ENCODE results near the gene EFNB1. TPM values are rescaled to one million over a fixed set of nuclear protein-coding genes. Genes with fewer than 3 reads are reported as not detected.
A peak's percentile ranks its signal among the peaks of the same experiment; 100 is the strongest.

Gene EFNB1
- total and polyA plus RNA-seq, 5 donors: 18.6 to 28.0 (median 25.1) TPM

DNA sequence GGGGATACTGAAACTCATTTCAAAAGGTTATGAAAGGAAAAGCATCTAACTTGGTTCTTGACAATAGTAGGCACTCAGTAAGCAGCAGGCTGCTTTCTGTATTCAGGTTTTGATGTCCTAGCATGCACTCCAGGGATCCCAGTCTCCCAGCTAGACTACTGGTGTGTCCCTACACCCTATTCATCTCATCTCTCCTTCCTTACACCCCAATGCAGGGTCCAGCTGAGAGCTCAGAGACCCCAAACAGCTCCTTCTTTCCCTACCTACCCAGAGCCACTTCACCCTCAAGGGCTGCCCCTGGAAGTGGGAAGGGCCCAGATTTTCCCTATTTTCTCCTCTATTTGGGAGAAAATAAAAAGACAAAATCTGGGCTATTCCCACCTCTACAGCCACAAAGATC lies 1.6 kb upstream of the EFNB1 start:
- no peaks in the 10 kb centered on the region for H3K4me1 ChIP-seq (ENCODE audit: control insufficient read depth, insufficient read depth, low read length)
- intact Hi-C loops (cut with DNase I): loop anchor here (5.0 to 10.0 kb wide), 5 partner anchors 235 to 560 kb away; no protein-coding TSS in a partner anchor
- no peak overlapping the region for H3K27ac ChIP-seq (ENCODE audit: low read length)
- no peak overlapping the region for H3K4me3 ChIP-seq (ENCODE audit: low read length)
- H3K27me3 ChIP-seq (ENCODE audit: control insufficient read depth, insufficient read depth): no peaks in the 10 kb centered on the region
- ATAC-seq: no peak
- H3K9me3 ChIP-seq (ENCODE audit: control insufficient read depth, low read length): no peaks in the 10 kb centered on the region
- DNase-seq: no peak

DNA sequence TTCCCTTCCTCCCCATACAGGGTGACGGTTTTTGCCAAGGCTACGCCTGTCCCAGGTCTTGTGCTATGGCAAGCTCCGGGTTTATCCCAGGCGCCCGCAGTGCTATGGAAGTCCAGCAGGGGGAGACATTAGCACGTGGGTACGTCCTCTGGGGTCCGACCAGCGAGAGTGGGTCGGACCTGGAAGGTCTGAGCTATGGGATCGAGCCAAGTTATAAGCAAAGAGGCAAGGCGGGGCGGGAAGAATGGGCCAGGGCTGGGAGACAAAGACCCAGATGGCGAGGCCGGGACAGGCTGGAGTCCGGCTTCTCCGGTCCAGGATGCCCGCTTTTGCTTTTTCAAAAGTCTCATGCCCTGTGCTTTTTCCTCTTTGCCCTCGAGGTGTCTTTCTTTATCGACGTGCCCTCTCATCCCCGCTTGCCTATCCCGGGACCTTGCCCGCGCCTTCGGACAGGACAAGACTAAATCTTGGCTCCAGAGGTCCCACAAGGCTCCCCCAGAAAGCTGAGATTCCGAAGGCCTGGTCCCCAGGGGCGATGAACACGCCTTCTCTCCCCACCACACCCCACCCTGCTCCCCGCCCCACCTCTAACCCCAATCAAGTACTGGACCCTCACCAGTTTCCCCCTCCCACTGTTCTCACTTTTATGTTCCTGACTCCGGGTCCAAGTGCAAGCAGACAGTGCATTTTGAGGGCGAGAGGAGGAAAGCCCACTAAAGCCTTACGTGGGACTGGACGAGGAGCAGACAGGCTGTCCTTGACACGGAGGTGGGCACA lies 785 bp upstream of the EFNB1 start:
- 4% methylated on average over 35 of the region's 35 CpGs for WGBS
- intact Hi-C loops (cut with DNase I): loop anchor here (2.0 to 10.0 kb wide), 6 partner anchors 234 to 559 kb away; no protein-coding TSS in a partner anchor
- DNase-seq (peak; percentile 82 to 94 (median 92)), ATAC-seq (peak; percentile 73 to 79)
- Histone ChIP-seq H3K4me3 (ENCODE audit: low read length) (peak overlapping the region; percentile 51), H3K4me1 (ENCODE audit: control insufficient read depth, insufficient read depth, low read length) (no peaks in the 10 kb centered on the region), H3K9me3 (ENCODE audit: control insufficient read depth, low read length) (no peaks in the 10 kb centered on the region), H3K27me3 (ENCODE audit: control insufficient read depth, insufficient read depth) (no peaks in the 10 kb centered on the region), H3K27ac (ENCODE audit: low read length) (peak overlapping the region; percentile 99)

GRCh38 chrX:68829582-68830418 lies 979 bp downstream of the EFNB1 start:
- intact Hi-C loops (cut with DNase I): loop anchor here (2.0 to 10.0 kb wide), 7 partner anchors 68 to 558 kb away; no protein-coding TSS in a partner anchor
- DNase-seq (peak; percentile 39 to 75 (median 69)), ATAC-seq (peak; percentile 14 to 22)
- WGBS: under 1% methylated on average over 74 of the region's 74 CpGs
- Histone ChIP-seq H3K9me3 (ENCODE audit: control insufficient read depth, low read length) (no peaks in the 10 kb centered on the region), H3K27me3 (ENCODE audit: control insufficient read depth, insufficient read depth) (no peaks in the 10 kb centered on the region), H3K4me3 (ENCODE audit: low read length) (peak overlapping the region; percentile 92), H3K4me1 (ENCODE audit: control insufficient read depth, insufficient read depth, low read length) (peaks cover 3% of the 10 kb centered on the region), H3K27ac (ENCODE audit: low read length) (peak overlapping the region; percentile 62)

- Histone ChIP-seq H3K27me3 (ENCODE audit: control insufficient read depth, insufficient read depth) (no peaks in the 10 kb centered on the region), H3K27ac (ENCODE audit: low read length) (peak overlapping the region; percentile 62), H3K9me3 (ENCODE audit: control insufficient read depth, low read length) (no peaks in the 10 kb centered on the region), H3K4me1 (ENCODE audit: control insufficient read depth, insufficient read depth, low read length) (peaks cover 4% of the 10 kb centered on the region), H3K4me3 (ENCODE audit: low read length) (peak overlapping the region; percentile 92)
- DNase-seq (no peak), ATAC-seq (no peak)
- intact Hi-C loops (cut with DNase I): loop anchor here in 1 of 4 donors (5.0 kb wide), 1 partner anchor 67 kb away; no protein-coding TSS in a partner anchor
- 3% methylated on average over 29 of the region's 29 CpGs for WGBS
Measured at GRCh38 chrX:68830419-68831404, 1.9 kb downstream of the EFNB1 start.

- DNase-seq (no peak), ATAC-seq (no peak)
- H3K4me3 ChIP-seq (ENCODE audit: low read length): peak overlapping the region; percentile 92
- no peaks in the 10 kb centered on the region for H3K9me3 ChIP-seq (ENCODE audit: control insufficient read depth, low read length)
- no peaks in the 10 kb centered on the region for H3K27me3 ChIP-seq (ENCODE audit: control insufficient read depth, insufficient read depth)
- intact Hi-C loops (cut with DNase I): loop anchor here in 1 of 4 donors (5.0 kb wide), 1 partner anchor 66 kb away; no protein-coding TSS in a partner anchor
- WGBS: 4% methylated on average over 7 of the region's 7 CpGs
- H3K4me1 ChIP-seq (ENCODE audit: control insufficient read depth, insufficient read depth, low read length): peaks cover 6% of the 10 kb centered on the region
- peak overlapping the region; percentile 69 for H3K27ac ChIP-seq (ENCODE audit: low read length)
Measured at GRCh38 chrX:68831405-68832100, 2.7 kb downstream of the EFNB1 start.

DNA sequence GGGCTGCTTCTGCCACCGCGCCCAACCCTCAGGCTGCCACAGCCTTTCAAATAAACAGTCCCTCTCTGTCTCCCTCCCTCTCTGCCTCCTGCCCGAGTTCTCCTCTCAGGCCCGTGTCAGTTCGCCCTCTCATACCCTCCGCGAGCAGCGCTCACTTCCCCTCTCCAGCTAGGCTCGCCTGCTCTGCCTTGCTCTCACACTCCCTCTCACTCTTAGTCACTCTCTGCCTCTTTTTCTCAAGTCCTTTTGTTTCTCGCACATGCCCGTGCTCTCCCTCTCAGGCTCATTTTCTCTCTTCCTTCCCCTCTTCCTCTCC lies 3.2 kb downstream of the EFNB1 start:
- peaks cover 6% of the 10 kb centered on the region for H3K4me1 ChIP-seq (ENCODE audit: control insufficient read depth, insufficient read depth, low read length)
- intact Hi-C loops (cut with DNase I): loop anchor here in 1 of 4 donors (5.0 kb wide), 1 partner anchor 65 kb away; no protein-coding TSS in a partner anchor
- no peaks in the 10 kb centered on the region for H3K9me3 ChIP-seq (ENCODE audit: control insufficient read depth, low read length)
- peak; percentile 53 to 78 (median 78) for DNase-seq
- H3K27ac ChIP-seq (ENCODE audit: low read length): peak overlapping the region; percentile 69
- WGBS: 5% methylated on average over 11 of the region's 11 CpGs
- H3K4me3 ChIP-seq (ENCODE audit: low read length): peak overlapping the region; percentile 92
- peak; percentile 15 to 38 for ATAC-seq
- no peaks in the 10 kb centered on the region for H3K27me3 ChIP-seq (ENCODE audit: control insufficient read depth, insufficient read depth)

- 33% methylated on average over 12 of the region's 12 CpGs for WGBS
- Histone ChIP-seq H3K4me1 (ENCODE audit: control insufficient read depth, insufficient read depth, low read length) (peaks cover 7% of the 10 kb centered on the region), H3K27me3 (ENCODE audit: control insufficient read depth, insufficient read depth) (no peaks in the 10 kb centered on the region), H3K9me3 (ENCODE audit: control insufficient read depth, low read length) (no peaks in the 10 kb centered on the region), H3K4me3 (ENCODE audit: low read length) (peak overlapping the region; percentile 92), H3K27ac (ENCODE audit: low read length) (no peak overlapping the region)
- DNase-seq: no peak
- ATAC-seq: no peak
- intact Hi-C loops (cut with DNase I): loop anchor here in 1 of 4 donors (5.0 kb wide), 1 partner anchor 65 kb away; no protein-coding TSS in a partner anchor
Measured at GRCh38 chrX:68832516-68833447, 4.0 kb downstream of the EFNB1 start.

DNA sequence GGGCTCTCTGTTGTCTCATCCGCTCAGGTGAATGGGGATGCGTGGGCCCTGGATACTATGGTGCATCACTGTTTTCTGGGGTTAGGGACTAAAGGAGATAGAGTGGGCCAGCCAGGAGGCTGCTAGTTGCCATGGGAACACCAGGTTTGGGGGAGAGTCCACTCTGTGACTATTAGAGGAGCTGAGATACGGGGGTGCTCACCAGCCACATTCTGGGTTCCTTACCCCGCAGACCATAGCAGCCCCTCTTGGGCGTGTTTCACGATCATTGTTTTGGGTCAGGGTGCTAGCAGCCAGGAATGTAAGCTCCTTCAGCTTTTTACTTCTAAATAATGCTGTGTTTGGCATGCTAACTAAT lies 4.6 kb downstream of the EFNB1 start:
- intact Hi-C loops (cut with DNase I): loop anchor here in 1 of 4 donors (5.0 kb wide), 1 partner anchor 64 kb away; no protein-coding TSS in a partner anchor
- 68% methylated on average over 6 of the region's 6 CpGs for whole genome bisulfite sequencing
- DNase-seq (no peak), ATAC-seq (no peak)
- no peak overlapping the region for H3K4me3 ChIP-seq (ENCODE audit: low read length)
- no peak overlapping the region for H3K27ac ChIP-seq (ENCODE audit: low read length)
- peaks cover 8% of the 10 kb centered on the region for H3K4me1 ChIP-seq (ENCODE audit: control insufficient read depth, insufficient read depth, low read length)
- H3K27me3 ChIP-seq (ENCODE audit: control insufficient read depth, insufficient read depth): no peaks in the 10 kb centered on the region
- no peaks in the 10 kb centered on the region for H3K9me3 ChIP-seq (ENCODE audit: control insufficient read depth, low read length)

DNA sequence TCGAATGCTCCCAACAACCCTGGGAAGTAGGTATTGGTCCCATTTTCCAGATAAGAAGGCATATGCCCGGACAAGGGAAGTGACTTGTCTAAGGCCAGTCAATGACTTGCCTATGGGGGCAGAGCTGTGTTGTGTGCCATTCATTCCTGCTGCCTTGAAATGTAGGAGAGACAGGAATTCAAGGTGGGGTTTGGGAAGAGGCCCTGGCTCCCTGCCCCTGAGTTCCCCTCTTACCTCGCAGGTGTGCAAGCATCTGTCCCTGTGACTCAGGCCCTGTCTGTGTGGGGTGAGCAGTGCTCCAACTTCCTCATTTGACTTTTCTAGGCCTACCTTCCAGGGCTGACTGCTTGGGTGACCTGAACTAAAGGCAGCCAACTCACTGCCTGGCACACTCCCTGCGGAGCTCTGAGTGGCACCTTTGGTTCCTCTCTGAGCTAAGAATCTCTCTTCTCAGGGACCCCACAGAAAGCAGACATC lies 5.1 kb downstream of the EFNB1 start:
- no peaks in the 10 kb centered on the region for H3K9me3 ChIP-seq (ENCODE audit: control insufficient read depth, low read length)
- no peak overlapping the region for H3K4me3 ChIP-seq (ENCODE audit: low read length)
- H3K27me3 ChIP-seq (ENCODE audit: control insufficient read depth, insufficient read depth): no peaks in the 10 kb centered on the region
- 63% methylated on average over 4 of the region's 4 CpGs for WGBS
- H3K4me1 ChIP-seq (ENCODE audit: control insufficient read depth, insufficient read depth, low read length): peaks cover 8% of the 10 kb centered on the region
- intact Hi-C loops (cut with DNase I): loop anchor here in 1 of 4 donors (5.0 kb wide), 1 partner anchor 63 kb away; no protein-coding TSS in a partner anchor
- no peak overlapping the region for H3K27ac ChIP-seq (ENCODE audit: low read length)
- no peak for ATAC-seq
- no peak for DNase-seq

All from right cardiac atrium (tissue), 5 donors.